GM12891 (cell line): Measurements from ENCODE around the gene COL4A6.

Source experiments
- PAX5 ChIP-seq: IDR thresholded peaks from 2 replicates; pipeline ENCODE4 v1.6.1; 2011; ENCODE audit warnings: low read length, moderate library complexity, mild to moderate bottlenecking; ENCODE audit not compliant: insufficient read depth, severe bottlenecking
- POLR2A ChIP-seq: IDR thresholded peaks from 2 replicates; pipeline ENCODE4 v1.6.1; 2011; ENCODE audit warnings: low read depth, low read length, control low read depth
- POLR2AphosphoS5 ChIP-seq: IDR thresholded peaks from 2 replicates; pipeline ENCODE4 v1.6.1; 2011; ENCODE audit warnings: low read depth, low read length, control low read depth
- SPI1 ChIP-seq: IDR thresholded peaks from 2 replicates; pipeline ENCODE4 v1.6.1; 2011; ENCODE audit warnings: low read depth, low read length, control low read depth
- TAF1 ChIP-seq: IDR thresholded peaks from 2 replicates; pipeline ENCODE4 v1.6.1; 2011; ENCODE audit warnings: low read depth, low read length, control low read depth

- TF ChIP-seq POLR2AphosphoS5, result no peak
- TF ChIP-seq POLR2A, result no peak
- no peak for TF ChIP-seq TAF1
- TF ChIP-seq SPI1, result no peak
- TF ChIP-seq PAX5, result no peak
Measured at GRCh38 chrX:108299704-108300103, 138.5 kb downstream of the COL4A6 start.
